Ascending aorta (tissue), 2 donors: ENCODE data around the gene CA6. TPM values are rescaled to one million over a fixed set of nuclear protein-coding genes. Genes with fewer than 3 reads are reported as not detected.

Experiments used
- DNase-seq, 2 donors: peaks; one replicate each; pipeline ENCODE4 v3.0.0-alpha.2; 2019; ENCODE audit warnings: low spot score in 2 of 2
- H3K27ac ChIP-seq, 2 donors: fragments of 200-600 bp; sonication (generic); one replicate each; pipeline ENCODE4 v1.5.1; 2016 to 2017; ENCODE audit warnings: mild to moderate bottlenecking in 1 of 2
- H3K27me3 ChIP-seq: fragments of 200-600 bp; sonication (generic); one replicate; pipeline ENCODE4 v1.5.1; 2017
- H3K36me3 ChIP-seq, 2 donors: fragments of 200-600 bp; sonication (generic); one replicate each; pipeline ENCODE4 v1.5.1; 2016
- H3K4me1 ChIP-seq, 2 donors: fragments of 200-600 bp; sonication (generic); one replicate each; pipeline ENCODE4 v1.5.1; 2016 to 2017; ENCODE audit warnings: mild to moderate bottlenecking in 1 of 2
- H3K4me3 ChIP-seq, 2 donors: fragments of 200-600 bp; sonication (generic); one replicate each; pipeline ENCODE4 v1.5.1; 2016 to 2017; ENCODE audit warnings: mild to moderate bottlenecking in 1 of 2
- H3K9me3 ChIP-seq, 2 donors: fragments of 200-600 bp; sonication (generic); one replicate each; pipeline ENCODE4 v1.5.1; 2016
- CTCF ChIP-seq, 3 experiments: fragments of 200-600 bp in 2 of 3; fragments of 450-650 bp in 1 of 3; sonication (generic) in 2 of 3; IDR thresholded peaks; one replicate each; pipeline ENCODE4 v1.5.1; 2016 to 2019; ENCODE audit warnings: antibody characterized with exemption in 3 of 3, mild to moderate bottlenecking in 1 of 3, moderate library complexity in 1 of 3
- intact Hi-C: fragments of 100-400 bp; cut with DNase I; formaldehyde crosslinking; loops from one replicate; pipeline ENCODE4 v1.15.1; 2023
- total RNA-seq: library from RNA; depleted of rRNA; stranded (reverse); fragments of >200 nt; gene quantifications from one replicate; pipeline ENCODE4 v1.1.0, GENCODE V29; 2016

CA6 gene
- total RNA-seq, 1 donor from 2014 or later, result not detected

GRCh38 chr1:9009438-9010370 is 64.0 kb downstream of the CA6 start:
- peak; percentile 16 to 34 (median 22) for TF ChIP-seq CTCF (IDR thresholded peaks at IDR 0.05)
- no peaks in the 10 kb centered on the region for H3K9me3 ChIP-seq
- H3K4me1 ChIP-seq, result peaks cover 0 to 6% of the 10 kb centered on the region in 2 donors
- no peak overlapping the region for H3K4me3 ChIP-seq
- H3K27me3 ChIP-seq, result no peaks in the 10 kb centered on the region
- H3K36me3 ChIP-seq, result no peaks in the 10 kb centered on the region
- no peak overlapping the region for H3K27ac ChIP-seq
- no peak for DNase-seq
- intact Hi-C loops, result loop anchor here (5.0 kb wide), 2 partner anchors 93 to 152 kb away; no protein-coding TSS in a partner anchor

- DNase-seq, result peak in 1 of 2 donors; percentile 26
- Histone ChIP-seq H3K27me3 (no peaks in the 10 kb centered on the region), H3K9me3 (no peaks in the 10 kb centered on the region), H3K36me3 (no peaks in the 10 kb centered on the region), H3K4me1 (peaks cover 0 to 4% of the 10 kb centered on the region in 2 donors), H3K27ac (no peak overlapping the region), H3K4me3 (no peak overlapping the region)
- no peak for TF ChIP-seq CTCF (IDR thresholded peaks at IDR 0.05)
- intact Hi-C loops, result no loop called here
Observed at GRCh38 chr1:9010781-9011323, 65.2 kb downstream of the CA6 start.

GRCh38 chr1:9013819-9014218 is 68.2 kb downstream of the CA6 start:
- H3K4me3 ChIP-seq, result no peak overlapping the region
- TF ChIP-seq CTCF (IDR thresholded peaks at IDR 0.05), result no peak
- no peak overlapping the region for H3K27ac ChIP-seq
- no peaks in the 10 kb centered on the region for H3K9me3 ChIP-seq
- H3K4me1 ChIP-seq, result no peaks in the 10 kb centered on the region
- intact Hi-C loops, result no loop called here
- no peak for DNase-seq
- no peaks in the 10 kb centered on the region for H3K27me3 ChIP-seq
- H3K36me3 ChIP-seq, result no peaks in the 10 kb centered on the region

GRCh38 chr1:9014475-9015375 is 69.1 kb downstream of the CA6 start:
- intact Hi-C loops, result no loop called here
- Histone ChIP-seq H3K4me3 (no peak overlapping the region), H3K27ac (no peak overlapping the region), H3K4me1 (no peaks in the 10 kb centered on the region), H3K9me3 (no peaks in the 10 kb centered on the region), H3K36me3 (no peaks in the 10 kb centered on the region), H3K27me3 (no peaks in the 10 kb centered on the region)
- no peak for DNase-seq
- TF ChIP-seq CTCF (IDR thresholded peaks at IDR 0.05), result no peak

GRCh38 chr1:9016455-9016854 is 70.8 kb downstream of the CA6 start:
- no peak for TF ChIP-seq CTCF (IDR thresholded peaks at IDR 0.05)
- no peaks in the 10 kb centered on the region for H3K9me3 ChIP-seq
- H3K36me3 ChIP-seq, result no peaks in the 10 kb centered on the region
- no peak overlapping the region for H3K27ac ChIP-seq
- DNase-seq, result no peak
- H3K4me1 ChIP-seq, result no peaks in the 10 kb centered on the region
- intact Hi-C loops, result no loop called here
- no peak overlapping the region for H3K4me3 ChIP-seq
- no peaks in the 10 kb centered on the region for H3K27me3 ChIP-seq
